SK-N-SH treated with all-trans-retinoic acid at 6 μM for 48 hours (cell line): ENCODE data around the gene PLCB1.

Experiments
- ATAC-seq: fragments of 200-7000 bp; cut with Tn5 transposase; 3 replicates; pipeline ENCODE4 v1.9.1; 2020; ENCODE audit warnings: mild to moderate bottlenecking, moderate library complexity
- ARNTL ChIP-seq: fragments of 450-650 bp; formaldehyde crosslinking; IDR thresholded peaks from 2 replicates; pipeline ENCODE4 v1.5.0; 2020; ENCODE audit warnings: low read depth, mild to moderate bottlenecking, moderate library complexity, borderline replicate concordance
- BACH2 ChIP-seq: fragments of 250-450 bp; sonication (Bioruptor Pico); IDR thresholded peaks from 2 replicates; pipeline ENCODE4 v1.9.0; 2021; ENCODE audit warnings: mild to moderate bottlenecking, borderline replicate concordance
- ESRRG ChIP-seq: fragments of 250-450 bp; sonication (Bioruptor Pico); IDR thresholded peaks from 2 replicates; pipeline ENCODE4 v1.6.1; 2021; ENCODE audit warnings: mild to moderate bottlenecking
- GLIS3 ChIP-seq: fragments of 250-450 bp; sonication (Bioruptor Pico); IDR thresholded peaks from 2 replicates; pipeline ENCODE4 v1.5.0; 2020; ENCODE audit warnings: mild to moderate bottlenecking, moderate library complexity
- ISL1 ChIP-seq: fragments of 250-450 bp; sonication (Bioruptor Pico); IDR thresholded peaks from 2 replicates; pipeline ENCODE4 v2.1.2; 2022; ENCODE audit warnings: mild to moderate bottlenecking, moderate library complexity
- SNAI2 ChIP-seq: fragments of 250-450 bp; sonication (Bioruptor Pico); IDR thresholded peaks from 2 replicates; pipeline ENCODE4 v1.5.0; 2020; ENCODE audit warnings: mild to moderate bottlenecking, moderate library complexity
- TCF4 ChIP-seq: fragments of 250-450 bp; sonication (Bioruptor Pico); IDR thresholded peaks from 2 replicates; pipeline ENCODE4 v1.8.0; 2021; ENCODE audit warnings: mild to moderate bottlenecking, moderate library complexity, borderline replicate concordance
- ZC3H10 ChIP-seq: fragments of 250-450 bp; sonication (Bioruptor Pico); IDR thresholded peaks from 2 replicates; pipeline ENCODE4 v1.5.1; 2021; ENCODE audit warnings: mild to moderate bottlenecking, moderate library complexity
- ZFP3 ChIP-seq: fragments of 250-450 bp; sonication (Bioruptor Pico); IDR thresholded peaks from 2 replicates; pipeline ENCODE4 v1.5.0; 2020; ENCODE audit warnings: mild to moderate bottlenecking, moderate library complexity
- ZFP30 ChIP-seq: fragments of 450-650 bp; formaldehyde crosslinking; IDR thresholded peaks from 2 replicates; pipeline ENCODE4 v1.5.0; 2022; ENCODE audit warnings: mild to moderate bottlenecking, moderate library complexity
- ZNF565 ChIP-seq: fragments of 450-650 bp; formaldehyde crosslinking; conservative IDR thresholded peaks from 2 replicates; pipeline ENCODE4 v1.5.0; 2020; ENCODE audit warnings: low read depth, mild to moderate bottlenecking, moderate library complexity
- ZNF70 ChIP-seq: fragments of 450-650 bp; formaldehyde crosslinking; IDR thresholded peaks from 2 replicates; pipeline ENCODE4 v1.5.0; 2020; ENCODE audit warnings: mild to moderate bottlenecking, moderate library complexity
- ZNF8 ChIP-seq: fragments of 450-650 bp; formaldehyde crosslinking; IDR thresholded peaks from 2 replicates; pipeline ENCODE4 v1.5.0; 2020; ENCODE audit warnings: mild to moderate bottlenecking, moderate library complexity
- TF ChIP-seq, protein P1 (sequence below): fragments of 250-450 bp; sonication (Bioruptor Pico); IDR thresholded peaks from 2 replicates; pipeline ENCODE4 v1.5.0; 2020; ENCODE audit warnings: mild to moderate bottlenecking, moderate library complexity
- TF ChIP-seq, protein P2 (sequence below): fragments of 250-450 bp; sonication (Bioruptor Pico); IDR thresholded peaks from 2 replicates; pipeline ENCODE4 v1.5.1; 2021; ENCODE audit warnings: mild to moderate bottlenecking, moderate library complexity
- TF ChIP-seq, protein P3 (sequence below): fragments of 250-450 bp; sonication (Bioruptor Pico); IDR thresholded peaks from 2 replicates; pipeline ENCODE4 v1.5.1; 2020; ENCODE audit warnings: low read depth, mild to moderate bottlenecking, moderate library complexity
- TF ChIP-seq, protein P4 (sequence below): fragments of 250-450 bp; sonication (Bioruptor Pico); IDR thresholded peaks from 2 replicates; pipeline ENCODE4 v1.8.0; 2021; ENCODE audit warnings: low read depth, mild to moderate bottlenecking, moderate library complexity, borderline replicate concordance

The PLCB1 gene

DNA sequence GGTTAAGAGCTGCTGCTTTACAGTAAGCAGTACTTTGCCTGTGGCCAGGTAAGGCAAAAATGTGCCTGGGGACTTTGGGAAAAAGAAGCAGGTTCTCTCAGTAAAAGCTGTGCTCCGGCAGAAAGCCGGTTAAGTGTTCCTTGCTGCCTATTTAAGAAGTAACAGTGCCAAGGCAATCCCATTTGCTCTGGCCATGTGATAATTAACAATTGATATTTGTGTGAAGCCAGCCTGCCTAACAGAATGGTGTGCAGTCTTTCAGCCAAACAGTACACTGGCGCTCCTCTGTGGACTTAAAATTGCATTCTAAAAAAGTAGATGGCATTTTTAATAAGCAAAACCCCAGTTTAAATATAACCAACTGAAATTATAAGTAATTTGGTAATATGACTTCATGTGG lies 430.3 kb downstream of the PLCB1 start:
- ATAC-seq: no peak
- TF ChIP-seq, protein P1, sequence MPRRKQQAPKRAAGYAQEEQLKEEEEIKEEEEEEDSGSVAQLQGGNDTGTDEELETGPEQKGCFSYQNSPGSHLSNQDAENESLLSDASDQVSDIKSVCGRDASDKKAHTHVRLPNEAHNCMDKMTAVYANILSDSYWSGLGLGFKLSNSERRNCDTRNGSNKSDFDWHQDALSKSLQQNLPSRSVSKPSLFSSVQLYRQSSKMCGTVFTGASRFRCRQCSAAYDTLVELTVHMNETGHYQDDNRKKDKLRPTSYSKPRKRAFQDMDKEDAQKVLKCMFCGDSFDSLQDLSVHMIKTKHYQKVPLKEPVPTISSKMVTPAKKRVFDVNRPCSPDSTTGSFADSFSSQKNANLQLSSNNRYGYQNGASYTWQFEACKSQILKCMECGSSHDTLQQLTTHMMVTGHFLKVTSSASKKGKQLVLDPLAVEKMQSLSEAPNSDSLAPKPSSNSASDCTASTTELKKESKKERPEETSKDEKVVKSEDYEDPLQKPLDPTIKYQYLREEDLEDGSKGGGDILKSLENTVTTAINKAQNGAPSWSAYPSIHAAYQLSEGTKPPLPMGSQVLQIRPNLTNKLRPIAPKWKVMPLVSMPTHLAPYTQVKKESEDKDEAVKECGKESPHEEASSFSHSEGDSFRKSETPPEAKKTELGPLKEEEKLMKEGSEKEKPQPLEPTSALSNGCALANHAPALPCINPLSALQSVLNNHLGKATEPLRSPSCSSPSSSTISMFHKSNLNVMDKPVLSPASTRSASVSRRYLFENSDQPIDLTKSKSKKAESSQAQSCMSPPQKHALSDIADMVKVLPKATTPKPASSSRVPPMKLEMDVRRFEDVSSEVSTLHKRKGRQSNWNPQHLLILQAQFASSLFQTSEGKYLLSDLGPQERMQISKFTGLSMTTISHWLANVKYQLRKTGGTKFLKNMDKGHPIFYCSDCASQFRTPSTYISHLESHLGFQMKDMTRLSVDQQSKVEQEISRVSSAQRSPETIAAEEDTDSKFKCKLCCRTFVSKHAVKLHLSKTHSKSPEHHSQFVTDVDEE (CRISPR knock-in tag): no peak
- TF ChIP-seq ZFP30 (no peak), BACH2 (CRISPR knock-in tag) (no peak), ARNTL (CRISPR knock-in tag) (no peak), ZNF70 (CRISPR knock-in tag) (no peak), TCF4 (CRISPR knock-in tag) (no peak), SNAI2 (CRISPR knock-in tag) (no peak), ESRRG (CRISPR knock-in tag) (no peak), ISL1 (CRISPR knock-in tag) (no peak), ZNF8 (CRISPR knock-in tag) (no peak), ZFP3 (CRISPR knock-in tag) (no peak), GLIS3 (CRISPR knock-in tag) (no peak)
- TF ChIP-seq, protein P2, sequence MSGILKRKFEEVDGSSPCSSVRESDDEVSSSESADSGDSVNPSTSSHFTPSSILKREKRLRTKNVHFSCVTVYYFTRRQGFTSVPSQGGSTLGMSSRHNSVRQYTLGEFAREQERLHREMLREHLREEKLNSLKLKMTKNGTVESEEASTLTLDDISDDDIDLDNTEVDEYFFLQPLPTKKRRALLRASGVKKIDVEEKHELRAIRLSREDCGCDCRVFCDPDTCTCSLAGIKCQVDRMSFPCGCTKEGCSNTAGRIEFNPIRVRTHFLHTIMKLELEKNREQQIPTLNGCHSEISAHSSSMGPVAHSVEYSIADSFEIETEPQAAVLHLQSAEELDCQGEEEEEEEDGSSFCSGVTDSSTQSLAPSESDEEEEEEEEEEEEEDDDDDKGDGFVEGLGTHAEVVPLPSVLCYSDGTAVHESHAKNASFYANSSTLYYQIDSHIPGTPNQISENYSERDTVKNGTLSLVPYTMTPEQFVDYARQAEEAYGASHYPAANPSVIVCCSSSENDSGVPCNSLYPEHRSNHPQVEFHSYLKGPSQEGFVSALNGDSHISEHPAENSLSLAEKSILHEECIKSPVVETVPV (CRISPR knock-in tag): no peak
- TF ChIP-seq, protein P3, sequence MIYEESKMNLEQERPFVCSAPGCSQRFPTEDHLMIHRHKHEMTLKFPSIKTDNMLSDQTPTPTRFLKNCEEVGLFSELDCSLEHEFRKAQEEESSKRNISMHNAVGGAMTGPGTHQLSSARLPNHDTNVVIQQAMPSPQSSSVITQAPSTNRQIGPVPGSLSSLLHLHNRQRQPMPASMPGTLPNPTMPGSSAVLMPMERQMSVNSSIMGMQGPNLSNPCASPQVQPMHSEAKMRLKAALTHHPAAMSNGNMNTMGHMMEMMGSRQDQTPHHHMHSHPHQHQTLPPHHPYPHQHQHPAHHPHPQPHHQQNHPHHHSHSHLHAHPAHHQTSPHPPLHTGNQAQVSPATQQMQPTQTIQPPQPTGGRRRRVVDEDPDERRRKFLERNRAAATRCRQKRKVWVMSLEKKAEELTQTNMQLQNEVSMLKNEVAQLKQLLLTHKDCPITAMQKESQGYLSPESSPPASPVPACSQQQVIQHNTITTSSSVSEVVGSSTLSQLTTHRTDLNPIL (CRISPR knock-in tag): no peak

DNA sequence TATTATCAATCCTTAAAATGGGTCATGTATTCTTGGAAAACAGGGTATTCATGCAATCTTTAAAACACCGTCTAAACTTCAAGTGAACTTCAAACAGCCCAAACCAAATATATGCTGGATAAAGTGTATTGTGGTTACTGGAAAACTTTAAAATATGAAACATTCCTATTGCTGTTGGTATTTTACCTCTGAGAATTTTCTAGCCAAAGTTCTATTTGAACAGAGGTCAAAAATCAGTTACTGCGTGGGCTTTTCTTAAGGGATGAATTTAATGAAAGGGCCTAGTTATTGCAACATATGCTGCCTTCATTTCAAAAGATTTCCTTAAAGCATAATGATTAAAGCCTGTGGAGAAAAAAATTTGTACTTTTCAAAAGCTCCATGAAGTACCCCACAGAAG lies 436.0 kb downstream of the PLCB1 start:
- no peak for ATAC-seq
- TF ChIP-seq, protein P1 (CRISPR knock-in tag): no peak
- no peak for TF ChIP-seq ARNTL (CRISPR knock-in tag)

DNA sequence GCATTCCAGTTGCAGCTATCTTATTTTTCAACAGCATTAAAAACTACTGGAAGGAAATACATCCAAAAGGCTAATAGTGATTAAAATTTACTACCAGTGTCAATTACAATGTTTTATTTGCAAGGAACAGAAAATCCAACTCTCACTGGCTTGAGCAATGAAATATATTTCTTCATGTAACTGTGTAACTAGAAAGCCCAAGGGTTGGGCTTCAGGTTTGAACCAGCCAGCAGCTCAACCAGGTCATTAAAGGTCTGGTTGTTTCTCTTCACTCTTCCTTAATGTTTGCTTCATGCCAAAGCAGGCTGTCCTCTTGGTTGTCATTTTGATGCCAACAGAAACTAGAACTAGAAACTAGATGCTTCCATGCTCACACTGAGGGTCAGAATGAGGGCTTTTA lies 437.7 kb downstream of the PLCB1 start:
- TF ChIP-seq ZC3H10 (CRISPR knock-in tag) (no peak), TCF4 (CRISPR knock-in tag) (no peak), BACH2 (CRISPR knock-in tag) (no peak)
- ATAC-seq: no peak

DNA sequence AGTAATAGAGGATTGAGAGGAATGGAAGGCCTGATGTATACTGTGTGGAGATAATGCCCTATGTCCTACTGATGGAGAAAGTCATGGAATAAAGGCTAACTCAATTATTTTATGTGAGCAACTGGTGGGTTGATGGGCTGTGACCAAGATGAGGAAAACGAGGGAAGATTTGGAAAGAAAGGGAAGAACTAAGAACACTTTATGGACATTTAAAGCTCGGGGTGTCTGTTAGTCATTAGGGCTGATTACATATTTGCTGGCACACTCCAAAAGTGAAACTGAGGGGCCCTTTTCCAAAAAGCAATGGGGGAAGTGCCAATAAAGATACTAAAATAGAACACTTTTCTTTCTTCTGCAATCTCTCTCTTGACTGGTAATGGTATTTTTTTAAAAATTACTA lies 439.5 kb downstream of the PLCB1 start:
- TF ChIP-seq ZFP30 (no peak), ESRRG (CRISPR knock-in tag) (no peak), ZNF70 (CRISPR knock-in tag) (no peak), TCF4 (CRISPR knock-in tag) (no peak), ZNF565 (no peak), ARNTL (CRISPR knock-in tag) (no peak), GLIS3 (CRISPR knock-in tag) (no peak)
- TF ChIP-seq, protein P1 (CRISPR knock-in tag): no peak
- TF ChIP-seq, protein P4, sequence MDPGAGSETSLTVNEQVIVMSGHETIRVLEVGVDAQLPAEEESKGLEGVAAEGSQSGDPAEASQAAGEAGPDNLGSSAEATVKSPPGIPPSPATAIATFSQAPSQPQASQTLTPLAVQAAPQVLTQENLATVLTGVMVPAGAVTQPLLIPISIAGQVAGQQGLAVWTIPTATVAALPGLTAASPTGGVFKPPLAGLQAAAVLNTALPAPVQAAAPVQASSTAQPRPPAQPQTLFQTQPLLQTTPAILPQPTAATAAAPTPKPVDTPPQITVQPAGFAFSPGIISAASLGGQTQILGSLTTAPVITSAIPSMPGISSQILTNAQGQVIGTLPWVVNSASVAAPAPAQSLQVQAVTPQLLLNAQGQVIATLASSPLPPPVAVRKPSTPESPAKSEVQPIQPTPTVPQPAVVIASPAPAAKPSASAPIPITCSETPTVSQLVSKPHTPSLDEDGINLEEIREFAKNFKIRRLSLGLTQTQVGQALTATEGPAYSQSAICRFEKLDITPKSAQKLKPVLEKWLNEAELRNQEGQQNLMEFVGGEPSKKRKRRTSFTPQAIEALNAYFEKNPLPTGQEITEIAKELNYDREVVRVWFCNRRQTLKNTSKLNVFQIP (CRISPR knock-in tag): no peak
- TF ChIP-seq, protein P2 (CRISPR knock-in tag): no peak

More for the DNA sequence above, 439.5 kb downstream of the PLCB1 start:
- ATAC-seq: no peak
